HEK293 (cell line): ENCODE results near the gene UNG.

ENCODE experiments used
- CTCF ChIA-PET: fragments of 350-600 bp; formaldehyde crosslinking; extraction: SDS; loops from one replicate; lab custom pipeline; 2021; ENCODE audit warnings: antibody characterized with exemption; lab: Yijun Ruan, JAX
- POLR2A ChIA-PET: fragments of 300-600 bp; formaldehyde crosslinking; extraction: SDS; loops from one replicate; lab custom pipeline; 2020; ENCODE audit warnings: antibody characterized with exemption, inconsistent platforms; lab: Yijun Ruan, JAX
- H3K27ac ChIP-seq: fragments of 200-500 bp; sonication (Bioruptor generic); 2 replicates; pipeline ENCODE4 v1.5.1; 2014; ENCODE audit warnings: low read depth, low read length, control low read depth, inconsistent platforms; ENCODE audit errors: extremely low read depth
- H3K36me3 ChIP-seq, 2 experiments: fragments of 200-500 bp in 1 of 2; sonication (Bioruptor generic) in 1 of 2; 1 replicate in 1 of 2; 2 replicates in 1 of 2; pipeline ENCODE4 v1.5.1; 2014 to 2017; ENCODE audit warnings: inconsistent platforms in 2 of 2, low read length in 2 of 2; ENCODE audit not compliant: control insufficient read depth in 2 of 2, insufficient read depth in 1 of 2
- H3K4me1 ChIP-seq: fragments of 200-500 bp; sonication (Bioruptor generic); 2 replicates; pipeline ENCODE4 v1.5.1; 2014; ENCODE audit warnings: mild to moderate bottlenecking, low read length, inconsistent platforms; ENCODE audit not compliant: control insufficient read depth, insufficient read depth
- H3K4me3 ChIP-seq: 2 replicates; pipeline ENCODE4 v1.5.1; 2011; ENCODE audit warnings: low read depth, mild to moderate bottlenecking, control low read depth, low read length, moderate library complexity
- H3K9me3 ChIP-seq: fragments of 200-500 bp; sonication (Bioruptor generic); 2 replicates; pipeline ENCODE4 v1.5.1; 2014; ENCODE audit warnings: low read depth, low read length, inconsistent platforms; ENCODE audit not compliant: control insufficient read depth, insufficient read depth
- GLI2 ChIP-seq: fragments of 450-650 bp; formaldehyde crosslinking; IDR thresholded peaks from 2 replicates; pipeline ENCODE4; 2017; ENCODE audit warnings: missing biosample characterization, missing genetic modification characterization, low read depth, borderline replicate concordance
- HOXC10 ChIP-seq: sonication (generic); formaldehyde crosslinking; IDR thresholded peaks from 2 replicates; pipeline ENCODE4 v1.8.1; 2023; ENCODE audit warnings: mild to moderate bottlenecking, missing genetic modification reagents
- KLF7 ChIP-seq: fragments of 450-650 bp; formaldehyde crosslinking; IDR thresholded peaks from 2 replicates; pipeline ENCODE4 v1.5.1; 2016; ENCODE audit warnings: missing biosample characterization, missing genetic modification characterization, borderline replicate concordance
- KLF8 ChIP-seq: fragments of 450-650 bp; formaldehyde crosslinking; IDR thresholded peaks from 2 replicates; pipeline ENCODE4 v1.5.1; 2016; ENCODE audit warnings: missing biosample characterization, missing genetic modification characterization
- RBAK ChIP-seq: fragments of 450-650 bp; formaldehyde crosslinking; IDR thresholded peaks from 2 replicates; pipeline ENCODE4 v1.5.1; 2016; ENCODE audit warnings: missing biosample characterization, missing genetic modification characterization
- SP2 ChIP-seq: fragments of 450-650 bp; formaldehyde crosslinking; IDR thresholded peaks from 2 replicates; pipeline ENCODE4 v1.5.1; 2016; ENCODE audit warnings: missing biosample characterization, missing genetic modification characterization
- ZBTB17 ChIP-seq: fragments of 450-650 bp; formaldehyde crosslinking; IDR thresholded peaks from 2 replicates; pipeline ENCODE4 v1.5.1; 2016; ENCODE audit warnings: missing biosample characterization, missing genetic modification characterization
- ZBTB48 ChIP-seq: fragments of 450-650 bp; formaldehyde crosslinking; IDR thresholded peaks from 2 replicates; pipeline ENCODE4 v1.5.1; 2016; ENCODE audit warnings: missing biosample characterization, missing genetic modification characterization
- ZFHX2 ChIP-seq: fragments of 450-650 bp; formaldehyde crosslinking; conservative IDR thresholded peaks from 2 replicates; pipeline ENCODE4 v1.5.1; 2016; ENCODE audit warnings: missing biosample characterization, missing genetic modification characterization
- ZFP3 ChIP-seq: fragments of 450-650 bp; formaldehyde crosslinking; IDR thresholded peaks from 2 replicates; pipeline ENCODE4 v1.5.1; 2016; ENCODE audit warnings: low read depth, missing biosample characterization, missing genetic modification characterization
- ZFP37 ChIP-seq: fragments of 450-650 bp; formaldehyde crosslinking; IDR thresholded peaks from 2 replicates; pipeline ENCODE4 v1.5.1; 2016; ENCODE audit warnings: missing biosample characterization, missing genetic modification characterization
- ZNF121 ChIP-seq: fragments of 450-650 bp; formaldehyde crosslinking; IDR thresholded peaks from 2 replicates; pipeline ENCODE4 v1.5.1; 2016; ENCODE audit warnings: missing biosample characterization, missing genetic modification characterization
- ZNF133 ChIP-seq: fragments of 450-650 bp; formaldehyde crosslinking; IDR thresholded peaks from 2 replicates; pipeline ENCODE4 v1.5.1; 2016; ENCODE audit warnings: missing biosample characterization, missing genetic modification characterization
- ZNF155 ChIP-seq: fragments of 450-650 bp; formaldehyde crosslinking; IDR thresholded peaks from 2 replicates; pipeline ENCODE4 v1.5.1; 2016; ENCODE audit warnings: missing biosample characterization, missing genetic modification characterization
- ZNF184 ChIP-seq: fragments of 450-650 bp; IDR thresholded peaks from 2 replicates; pipeline ENCODE4 v1.5.1; 2018; ENCODE audit warnings: missing biosample characterization, mild to moderate bottlenecking, missing genetic modification characterization
- ZNF24 ChIP-seq: fragments of 450-650 bp; formaldehyde crosslinking; IDR thresholded peaks from 2 replicates; pipeline ENCODE4 v1.5.1; 2016; ENCODE audit warnings: missing biosample characterization, missing genetic modification characterization
- ZNF335 ChIP-seq: fragments of 450-650 bp; formaldehyde crosslinking; conservative IDR thresholded peaks from 2 replicates; pipeline ENCODE4 v1.5.1; 2016; ENCODE audit warnings: missing biosample characterization, missing genetic modification characterization
- ZNF416 ChIP-seq: fragments of 450-650 bp; formaldehyde crosslinking; IDR thresholded peaks from 2 replicates; pipeline ENCODE4 v1.5.1; 2016; ENCODE audit warnings: missing biosample characterization, missing genetic modification characterization
- ZNF530 ChIP-seq: fragments of 450-650 bp; formaldehyde crosslinking; IDR thresholded peaks from 2 replicates; pipeline ENCODE4 v1.5.1; 2016; ENCODE audit warnings: low read depth, missing biosample characterization, missing genetic modification characterization
- ZNF560 ChIP-seq: fragments of 450-650 bp; formaldehyde crosslinking; IDR thresholded peaks from 2 replicates; pipeline ENCODE4 v1.5.1; 2017; ENCODE audit warnings: missing biosample characterization, missing genetic modification characterization, borderline replicate concordance
- ZNF600 ChIP-seq: fragments of 450-650 bp; formaldehyde crosslinking; IDR thresholded peaks from 2 replicates; pipeline ENCODE4 v1.5.1; 2016; ENCODE audit warnings: missing biosample characterization, missing genetic modification characterization
- ZNF677 ChIP-seq: fragments of 450-650 bp; IDR thresholded peaks from 2 replicates; pipeline ENCODE4 v1.5.0; 2018; ENCODE audit warnings: missing biosample characterization, mild to moderate bottlenecking, missing genetic modification characterization, moderate library complexity
- ZNF707 ChIP-seq: fragments of 450-650 bp; formaldehyde crosslinking; IDR thresholded peaks from 2 replicates; pipeline ENCODE4 v1.5.1; 2016; ENCODE audit warnings: missing biosample characterization, missing genetic modification characterization
- TF ChIP-seq, protein P1 (sequence below): fragments of 450-650 bp; formaldehyde crosslinking; IDR thresholded peaks from 2 replicates; pipeline ENCODE4 v1.5.1; 2016; ENCODE audit warnings: missing biosample characterization, missing genetic modification characterization
- TF ChIP-seq, protein P2 (sequence below): fragments of 450-650 bp; formaldehyde crosslinking; IDR thresholded peaks from 2 replicates; pipeline ENCODE4 v1.5.1; 2017; ENCODE audit warnings: missing biosample characterization, missing genetic modification characterization
- TF ChIP-seq, protein P3 (sequence below): fragments of 450-650 bp; formaldehyde crosslinking; IDR thresholded peaks from 2 replicates; pipeline ENCODE4 v1.5.1; 2017; ENCODE audit warnings: missing biosample characterization, missing genetic modification characterization
- TF ChIP-seq, protein P4 (sequence below): fragments of 450-650 bp; formaldehyde crosslinking; IDR thresholded peaks from 2 replicates; pipeline ENCODE4 v1.5.1; 2016; ENCODE audit warnings: missing biosample characterization, missing genetic modification characterization

Gene UNG

DNA sequence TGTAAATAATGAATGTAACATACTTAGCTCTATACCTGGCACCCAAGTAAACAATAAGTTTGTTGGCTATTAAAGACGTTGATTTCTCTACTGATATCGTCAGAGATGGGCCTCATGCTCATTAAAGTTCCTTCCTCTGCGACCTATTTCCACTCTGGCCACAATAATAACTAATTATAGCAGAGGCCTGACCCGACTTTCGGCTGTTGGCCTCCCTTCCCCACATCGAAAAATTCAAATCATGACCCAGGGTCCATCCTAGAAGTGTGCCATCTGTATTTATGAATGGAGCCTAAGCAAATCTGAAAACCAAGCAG is 45.3 kb upstream of the UNG start:
- TF ChIP-seq RBAK (no peak), ZNF24 (tag by site-specific recombination) (no peak), ZNF530 (no peak), ZFP3 (tag by site-specific recombination) (no peak), ZNF560 (tag by site-specific recombination) (no peak), ZBTB17 (tag by site-specific recombination) (no peak), KLF7 (no peak), ZNF600 (tag by site-specific recombination) (no peak)
- TF ChIP-seq, protein P1, sequence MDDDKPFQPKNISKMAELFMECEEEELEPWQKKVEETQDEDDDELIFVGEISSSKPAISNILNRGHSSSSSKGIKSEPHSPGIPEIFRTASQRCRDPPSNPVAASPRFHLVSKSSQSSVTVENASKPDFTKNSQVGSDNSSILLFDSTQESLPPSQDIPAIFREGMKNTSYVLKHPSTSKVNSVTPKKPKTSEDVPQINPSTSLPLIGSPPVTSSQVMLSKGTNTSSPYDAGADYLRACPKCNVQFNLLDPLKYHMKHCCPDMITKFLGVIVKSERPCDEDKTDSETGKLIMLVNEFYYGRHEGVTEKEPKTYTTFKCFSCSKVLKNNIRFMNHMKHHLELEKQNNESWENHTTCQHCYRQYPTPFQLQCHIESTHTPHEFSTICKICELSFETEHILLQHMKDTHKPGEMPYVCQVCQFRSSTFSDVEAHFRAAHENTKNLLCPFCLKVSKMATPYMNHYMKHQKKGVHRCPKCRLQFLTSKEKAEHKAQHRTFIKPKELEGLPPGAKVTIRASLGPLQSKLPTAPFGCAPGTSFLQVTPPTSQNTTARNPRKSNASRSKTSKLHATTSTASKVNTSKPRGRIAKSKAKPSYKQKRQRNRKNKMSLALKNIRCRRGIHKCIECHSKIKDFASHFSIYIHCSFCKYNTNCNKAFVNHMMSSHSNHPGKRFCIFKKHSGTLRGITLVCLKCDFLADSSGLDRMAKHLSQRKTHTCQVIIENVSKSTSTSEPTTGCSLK (tag by site-specific recombination) = no peak
- TF ChIP-seq, all 188 proteins: peak for 0
- Histone ChIP-seq H3K27ac (no peak overlapping the region), H3K4me3 (peak overlapping the region; percentile 97), H3K9me3 (no peaks in the 10 kb centered on the region), H3K4me1 (peaks cover 3% of the 10 kb centered on the region; the same call in 1 of the 2 replicates), H3K36me3 (peaks cover 2 to 18% of the 10 kb centered on the region in 2 experiments)
- CTCF ChIA-PET = interaction anchor here (0.7 to 1.2 kb wide), 4 partner anchors 10 to 335 kb away, joined by 3 to 5 read pairs (median 3); no protein-coding TSS in a partner anchor
- POLR2A ChIA-PET = interaction anchor here (0.9 to 1.4 kb wide), 2 partner anchors 18 to 97 kb away, joined by 3 read pairs; no protein-coding TSS in a partner anchor

DNA sequence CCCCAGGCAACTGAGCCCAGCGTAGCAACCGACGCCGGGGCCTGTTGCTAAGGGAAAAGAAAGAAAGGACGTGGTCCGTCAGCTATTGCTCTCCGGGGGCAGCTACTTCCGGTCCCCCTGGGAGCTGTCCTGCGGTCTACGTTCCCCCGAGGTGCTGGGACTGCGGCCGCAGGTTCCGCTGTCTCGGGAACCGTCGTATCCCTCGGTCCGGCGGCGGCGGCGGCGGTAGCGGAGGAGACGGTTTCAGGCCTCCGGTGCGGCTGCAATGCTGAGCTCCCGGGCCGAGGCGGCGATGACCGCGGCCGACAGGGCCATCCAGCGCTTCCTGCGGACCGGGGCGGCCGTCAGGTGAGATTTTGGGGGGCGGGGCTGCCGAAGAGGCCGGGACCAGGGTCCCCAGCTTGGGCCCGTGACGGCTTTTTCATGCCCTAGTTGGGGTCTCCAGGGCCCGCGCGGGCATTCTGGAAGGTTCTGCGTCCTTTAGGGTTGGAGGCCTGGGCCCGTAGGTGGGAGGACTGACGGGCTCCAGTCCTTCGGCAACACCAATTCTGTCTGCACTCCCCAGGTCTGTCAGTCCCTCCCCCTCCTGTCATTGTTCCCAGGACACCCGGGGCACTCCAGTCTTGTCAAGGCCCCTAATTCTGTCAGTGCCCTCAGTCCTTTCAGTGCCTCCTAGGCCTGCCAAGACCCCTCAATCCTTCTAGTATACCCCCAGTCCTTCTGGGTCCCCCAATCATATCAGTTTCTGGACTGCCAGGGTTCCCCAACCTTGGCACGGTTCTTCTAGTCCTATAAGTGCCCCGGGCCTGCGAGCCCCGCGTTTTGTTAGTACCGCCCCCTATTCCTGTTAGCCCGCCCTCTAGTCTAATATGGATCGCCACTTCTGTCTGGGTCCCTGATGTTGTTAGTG is 44.7 kb upstream of the UNG start, which contains the start of gene USP30:
TSS of gene USP30 (plus strand) at position 163 of the 910 bp plus-strand sequence. CDS start at position 266, 103 bp downstream.
- H3K4me3 ChIP-seq = peak within 1 kb of the TSS; percentile 97
- H3K27ac ChIP-seq = peak within 1 kb of the TSS; percentile 32; the same call in 1 of the 2 replicates
- CTCF ChIA-PET = interaction anchor here (0.7 to 1.2 kb wide), 3 partner anchors 9 to 334 kb away, joined by 3 to 5 read pairs (median 3); no protein-coding TSS in a partner anchor
- POLR2A ChIA-PET = interaction anchor here (0.9 to 1.4 kb wide), 2 partner anchors 17 to 97 kb away, joined by 3 read pairs; no protein-coding TSS in a partner anchor
- peaks cover 7 to 22% of the 10 kb centered on the region in 2 experiments for H3K36me3 ChIP-seq
- peaks cover 3% of the 10 kb centered on the region; the same call in 1 of the 2 replicates for H3K4me1 ChIP-seq
- H3K9me3 ChIP-seq = no peaks in the 10 kb centered on the region
- TF ChIP-seq ZNF184 (tag by site-specific recombination) (peak; percentile 90), ZBTB48 (peak; percentile 91), ZNF335 (tag by site-specific recombination) (peak; percentile 84), SP2 (peak; percentile 85), ZNF155 (tag by site-specific recombination) (no peak), HOXC10 (CRISPR knock-in tag) (no peak), ZNF707 (tag by site-specific recombination) (no peak), ZNF677 (tag by site-specific recombination) (0 out of 2 replicates have a peak, but pooled peaks have one; percentile 41), ZFP37 (peak; percentile 98), ZFHX2 (tag by site-specific recombination) (peak; percentile 58; the same call in 1 of the 2 replicates), KLF8 (peak; percentile 96), ZNF133 (tag by site-specific recombination) (no peak), ZNF416 (tag by site-specific recombination) (0 out of 2 replicates have a peak, but pooled peaks have one; percentile 52), ZNF121 (peak; percentile 94), GLI2 (tag by site-specific recombination) (no peak)
- TF ChIP-seq, protein P2, sequence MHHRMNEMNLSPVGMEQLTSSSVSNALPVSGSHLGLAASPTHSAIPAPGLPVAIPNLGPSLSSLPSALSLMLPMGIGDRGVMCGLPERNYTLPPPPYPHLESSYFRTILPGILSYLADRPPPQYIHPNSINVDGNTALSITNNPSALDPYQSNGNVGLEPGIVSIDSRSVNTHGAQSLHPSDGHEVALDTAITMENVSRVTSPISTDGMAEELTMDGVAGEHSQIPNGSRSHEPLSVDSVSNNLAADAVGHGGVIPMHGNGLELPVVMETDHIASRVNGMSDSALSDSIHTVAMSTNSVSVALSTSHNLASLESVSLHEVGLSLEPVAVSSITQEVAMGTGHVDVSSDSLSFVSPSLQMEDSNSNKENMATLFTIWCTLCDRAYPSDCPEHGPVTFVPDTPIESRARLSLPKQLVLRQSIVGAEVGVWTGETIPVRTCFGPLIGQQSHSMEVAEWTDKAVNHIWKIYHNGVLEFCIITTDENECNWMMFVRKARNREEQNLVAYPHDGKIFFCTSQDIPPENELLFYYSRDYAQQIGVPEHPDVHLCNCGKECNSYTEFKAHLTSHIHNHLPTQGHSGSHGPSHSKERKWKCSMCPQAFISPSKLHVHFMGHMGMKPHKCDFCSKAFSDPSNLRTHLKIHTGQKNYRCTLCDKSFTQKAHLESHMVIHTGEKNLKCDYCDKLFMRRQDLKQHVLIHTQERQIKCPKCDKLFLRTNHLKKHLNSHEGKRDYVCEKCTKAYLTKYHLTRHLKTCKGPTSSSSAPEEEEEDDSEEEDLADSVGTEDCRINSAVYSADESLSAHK (tag by site-specific recombination) = peak; percentile 62
- TF ChIP-seq, protein P3, sequence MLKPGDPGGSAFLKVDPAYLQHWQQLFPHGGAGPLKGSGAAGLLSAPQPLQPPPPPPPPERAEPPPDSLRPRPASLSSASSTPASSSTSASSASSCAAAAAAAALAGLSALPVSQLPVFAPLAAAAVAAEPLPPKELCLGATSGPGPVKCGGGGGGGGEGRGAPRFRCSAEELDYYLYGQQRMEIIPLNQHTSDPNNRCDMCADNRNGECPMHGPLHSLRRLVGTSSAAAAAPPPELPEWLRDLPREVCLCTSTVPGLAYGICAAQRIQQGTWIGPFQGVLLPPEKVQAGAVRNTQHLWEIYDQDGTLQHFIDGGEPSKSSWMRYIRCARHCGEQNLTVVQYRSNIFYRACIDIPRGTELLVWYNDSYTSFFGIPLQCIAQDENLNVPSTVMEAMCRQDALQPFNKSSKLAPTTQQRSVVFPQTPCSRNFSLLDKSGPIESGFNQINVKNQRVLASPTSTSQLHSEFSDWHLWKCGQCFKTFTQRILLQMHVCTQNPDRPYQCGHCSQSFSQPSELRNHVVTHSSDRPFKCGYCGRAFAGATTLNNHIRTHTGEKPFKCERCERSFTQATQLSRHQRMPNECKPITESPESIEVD (tag by site-specific recombination) = no peak
- TF ChIP-seq, protein P4, sequence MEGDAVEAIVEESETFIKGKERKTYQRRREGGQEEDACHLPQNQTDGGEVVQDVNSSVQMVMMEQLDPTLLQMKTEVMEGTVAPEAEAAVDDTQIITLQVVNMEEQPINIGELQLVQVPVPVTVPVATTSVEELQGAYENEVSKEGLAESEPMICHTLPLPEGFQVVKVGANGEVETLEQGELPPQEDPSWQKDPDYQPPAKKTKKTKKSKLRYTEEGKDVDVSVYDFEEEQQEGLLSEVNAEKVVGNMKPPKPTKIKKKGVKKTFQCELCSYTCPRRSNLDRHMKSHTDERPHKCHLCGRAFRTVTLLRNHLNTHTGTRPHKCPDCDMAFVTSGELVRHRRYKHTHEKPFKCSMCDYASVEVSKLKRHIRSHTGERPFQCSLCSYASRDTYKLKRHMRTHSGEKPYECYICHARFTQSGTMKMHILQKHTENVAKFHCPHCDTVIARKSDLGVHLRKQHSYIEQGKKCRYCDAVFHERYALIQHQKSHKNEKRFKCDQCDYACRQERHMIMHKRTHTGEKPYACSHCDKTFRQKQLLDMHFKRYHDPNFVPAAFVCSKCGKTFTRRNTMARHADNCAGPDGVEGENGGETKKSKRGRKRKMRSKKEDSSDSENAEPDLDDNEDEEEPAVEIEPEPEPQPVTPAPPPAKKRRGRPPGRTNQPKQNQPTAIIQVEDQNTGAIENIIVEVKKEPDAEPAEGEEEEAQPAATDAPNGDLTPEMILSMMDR (tag by site-specific recombination) = 0 out of 2 replicates have a peak, but pooled peaks have one; percentile 28
